ENCODE measurements around the gene HLA-G. TPM values are rescaled to one million over a fixed set of nuclear protein-coding genes. Genes with fewer than 3 reads are reported as not detected.

Gene HLA-G
- polyA plus RNA-seq, 1 donor (not counting 4 experiments of a cell fraction or from before 2014, with no cell fraction given): 0.84 TPM

DNA sequence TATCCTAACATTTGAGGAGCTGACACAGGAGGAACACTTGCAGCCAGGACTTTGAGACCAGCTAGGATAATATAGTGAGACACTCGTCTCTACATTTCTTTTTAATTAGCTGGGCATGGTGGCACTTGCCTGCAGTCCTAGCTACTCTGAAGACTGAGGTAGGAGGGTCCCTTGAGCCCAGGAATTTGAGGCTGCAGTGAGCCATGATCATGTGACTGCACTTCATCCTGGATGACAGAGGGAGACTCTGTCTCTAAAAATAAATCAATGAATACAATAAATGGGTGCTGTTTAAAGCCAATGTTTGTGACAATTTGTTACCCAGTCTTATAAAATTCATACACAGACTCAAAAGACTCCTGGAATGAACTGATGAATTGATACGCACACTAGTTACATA, 1.8 kb upstream of the HLA-G start:
- Histone ChIP-seq H3K4me3 (ENCODE audit: control insufficient read depth in 2 of 3, extremely low read depth in 1 of 3, insufficient read depth in 2 of 3, low read depth in 1 of 3, low read length in 3 of 3) (no peak overlapping the region), H3K9me3 (ENCODE audit: control insufficient read depth, low read depth, low read length) (no peaks in the 10 kb centered on the region), H3K36me3 (ENCODE audit: control insufficient read depth in 2 of 2, extremely low read depth in 1 of 2, insufficient read depth in 2 of 2, low read length in 2 of 2) (no peaks in the 10 kb centered on the region), H4K20me1 (ENCODE audit: control insufficient read depth, extremely low read depth, insufficient read depth, low read length) (no peaks in the 10 kb centered on the region), H3K27ac (ENCODE audit: control insufficient read depth, insufficient read depth, low read length) (no peak overlapping the region), H3K9me1 (ENCODE audit: control insufficient read depth, extremely low read depth, insufficient read depth, low read length) (no peaks in the 10 kb centered on the region), H3K4me2 (ENCODE audit: control insufficient read depth, extremely low read depth, insufficient read depth, low read depth, low read length) (no peak overlapping the region), H3K79me2 (ENCODE audit: control insufficient read depth, insufficient read depth, low read length) (no peaks in the 10 kb centered on the region), H3K27me3 (ENCODE audit: control insufficient read depth, extremely low read depth, insufficient read depth, low read length) (peaks cover 11% of the 10 kb centered on the region), H3K9ac (ENCODE audit: control insufficient read depth, extremely low read depth, insufficient read depth, low read length) (no peak overlapping the region), H2AFZ (ENCODE audit: control insufficient read depth, low read length) (no peak overlapping the region), H3K4me1 (ENCODE audit: control insufficient read depth, extremely low read depth, insufficient read depth, low read length) (peaks cover 6% of the 10 kb centered on the region)
- no peak for TF ChIP-seq EZH2 (IDR thresholded peaks at IDR 0.05; ENCODE audit: low read length)
- TF ChIP-seq, protein P1, sequence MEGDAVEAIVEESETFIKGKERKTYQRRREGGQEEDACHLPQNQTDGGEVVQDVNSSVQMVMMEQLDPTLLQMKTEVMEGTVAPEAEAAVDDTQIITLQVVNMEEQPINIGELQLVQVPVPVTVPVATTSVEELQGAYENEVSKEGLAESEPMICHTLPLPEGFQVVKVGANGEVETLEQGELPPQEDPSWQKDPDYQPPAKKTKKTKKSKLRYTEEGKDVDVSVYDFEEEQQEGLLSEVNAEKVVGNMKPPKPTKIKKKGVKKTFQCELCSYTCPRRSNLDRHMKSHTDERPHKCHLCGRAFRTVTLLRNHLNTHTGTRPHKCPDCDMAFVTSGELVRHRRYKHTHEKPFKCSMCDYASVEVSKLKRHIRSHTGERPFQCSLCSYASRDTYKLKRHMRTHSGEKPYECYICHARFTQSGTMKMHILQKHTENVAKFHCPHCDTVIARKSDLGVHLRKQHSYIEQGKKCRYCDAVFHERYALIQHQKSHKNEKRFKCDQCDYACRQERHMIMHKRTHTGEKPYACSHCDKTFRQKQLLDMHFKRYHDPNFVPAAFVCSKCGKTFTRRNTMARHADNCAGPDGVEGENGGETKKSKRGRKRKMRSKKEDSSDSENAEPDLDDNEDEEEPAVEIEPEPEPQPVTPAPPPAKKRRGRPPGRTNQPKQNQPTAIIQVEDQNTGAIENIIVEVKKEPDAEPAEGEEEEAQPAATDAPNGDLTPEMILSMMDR (optimal IDR thresholded peaks at IDR 0.05 in 1 of 3, IDR thresholded peaks at IDR 0.05 in 1 of 3, conservative IDR thresholded peaks at IDR 0.05 in 1 of 3; ENCODE audit: extremely low read depth in 1 of 3, insufficient read depth in 2 of 3, low read length in 3 of 3): no peak
- DNase-seq (ENCODE audit: low read depth, low spot score): no peak
- dilution Hi-C loops (cut with MboI; ENCODE audit: extremely low pct_ligation_motif_present, low sequenced_read_pairs): no loop called here
- FAIRE-seq: no peak

DNA sequence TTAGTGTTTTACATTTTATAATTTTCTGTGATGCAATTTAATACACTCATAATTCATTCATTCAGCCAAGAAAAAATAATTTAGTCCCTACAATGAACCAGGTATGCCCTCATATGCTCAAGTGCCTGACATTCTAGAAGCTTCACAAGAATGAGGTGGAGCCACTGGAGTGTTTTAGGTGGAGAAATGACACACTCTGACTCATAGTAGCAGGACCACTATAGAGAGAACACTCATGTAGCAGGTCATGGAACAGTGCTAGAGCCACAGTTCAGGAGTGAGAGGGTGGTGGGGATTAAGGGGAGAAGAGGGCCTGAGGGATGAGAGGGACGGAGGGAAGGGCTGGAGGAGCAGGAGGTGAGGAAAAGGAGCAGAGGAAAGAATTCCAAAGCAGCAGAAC, 1.4 kb upstream of the HLA-G start:
- Histone ChIP-seq H3K36me3 (ENCODE audit: control insufficient read depth in 2 of 2, extremely low read depth in 1 of 2, insufficient read depth in 2 of 2, low read length in 2 of 2) (no peaks in the 10 kb centered on the region), H3K27ac (ENCODE audit: control insufficient read depth, insufficient read depth, low read length) (no peak overlapping the region), H3K9me3 (ENCODE audit: control insufficient read depth, low read depth, low read length) (no peaks in the 10 kb centered on the region), H3K79me2 (ENCODE audit: control insufficient read depth, insufficient read depth, low read length) (no peaks in the 10 kb centered on the region), H3K9ac (ENCODE audit: control insufficient read depth, extremely low read depth, insufficient read depth, low read length) (no peak overlapping the region), H3K4me2 (ENCODE audit: control insufficient read depth, extremely low read depth, insufficient read depth, low read depth, low read length) (no peak overlapping the region), H3K27me3 (ENCODE audit: control insufficient read depth, extremely low read depth, insufficient read depth, low read length) (peaks cover 11% of the 10 kb centered on the region), H2AFZ (ENCODE audit: control insufficient read depth, low read length) (no peak overlapping the region), H3K4me1 (ENCODE audit: control insufficient read depth, extremely low read depth, insufficient read depth, low read length) (peaks cover 6% of the 10 kb centered on the region), H4K20me1 (ENCODE audit: control insufficient read depth, extremely low read depth, insufficient read depth, low read length) (no peaks in the 10 kb centered on the region), H3K4me3 (ENCODE audit: control insufficient read depth in 2 of 3, extremely low read depth in 1 of 3, insufficient read depth in 2 of 3, low read depth in 1 of 3, low read length in 3 of 3) (no peak overlapping the region), H3K9me1 (ENCODE audit: control insufficient read depth, extremely low read depth, insufficient read depth, low read length) (no peaks in the 10 kb centered on the region)
- FAIRE-seq (no peak), DNase-seq (ENCODE audit: low read depth, low spot score) (no peak)
- dilution Hi-C loops (cut with MboI; ENCODE audit: extremely low pct_ligation_motif_present, low sequenced_read_pairs): no loop called here
- no peak for TF ChIP-seq EZH2 (IDR thresholded peaks at IDR 0.05; ENCODE audit: low read length)
- TF ChIP-seq, protein P1 (optimal IDR thresholded peaks at IDR 0.05 in 1 of 3, IDR thresholded peaks at IDR 0.05 in 1 of 3, conservative IDR thresholded peaks at IDR 0.05 in 1 of 3; ENCODE audit: extremely low read depth in 1 of 3, insufficient read depth in 2 of 3, low read length in 3 of 3): no peak
